D341Med (cell line): ENCODE results near the gene SNAPIN.
"Not testable (repeated sequence)": the region's sequence is repeated elsewhere in the genome, so short reads cannot be mapped to it uniquely, and the experiment has no call there.

Experiments used
- DNase-seq: peaks from one replicate; pipeline ENCODE4 v3.0.0; 2012; ENCODE audit warnings: low spot score

The SNAPIN gene

GRCh38 chr1:153626904-153627714 lies 31.4 kb upstream of the SNAPIN start, which contains the start of gene S100A13:
Gene S100A13, minus strand, starts transcription at chr1:153627505. Its CDS starts 1,033 bp downstream, at chr1:153626472.
- DNase-seq = peak; percentile 41

GRCh38 chr1:153627715-153628626 lies 30.5 kb upstream of the SNAPIN start, which contains the start of gene S100A1:
Gene S100A1, plus strand, starts transcription at chr1:153628434. Its CDS starts 2,088 bp downstream, at chr1:153630522.
- peak; percentile 30 for DNase-seq

GRCh38 chr1:153628638-153629342 lies 29.7 kb upstream of the SNAPIN start:
- DNase-seq = no peak

- no peak for DNase-seq
Observed at GRCh38 chr1:153629343-153629665, 29.2 kb upstream of the SNAPIN start.

GRCh38 chr1:153629971-153630370 lies 28.5 kb upstream of the SNAPIN start:
- peak; percentile 30 for DNase-seq

- no peak for DNase-seq
Observed at GRCh38 chr1:153630384-153630783, 28.1 kb upstream of the SNAPIN start.

- DNase-seq = no peak
Observed at GRCh38 chr1:153631047-153632022, 27.2 kb upstream of the SNAPIN start.

- DNase-seq = no peak
Observed at GRCh38 chr1:153633161-153633753, 25.2 kb upstream of the SNAPIN start.

GRCh38 chr1:153633754-153634665 lies 24.5 kb upstream of the SNAPIN start, which contains the start of gene CHTOP:
Gene CHTOP, plus strand, starts transcription at chr1:153634066. Its CDS starts 2,523 bp downstream, at chr1:153636589.
- peak; percentile 98 for DNase-seq

GRCh38 chr1:153635872-153636271 lies 22.6 kb upstream of the SNAPIN start:
- DNase-seq = no peak

- no peak for DNase-seq
Observed at GRCh38 chr1:153636312-153636711, 22.2 kb upstream of the SNAPIN start.

- no peak for DNase-seq
Observed at GRCh38 chr1:153638261-153638660, 20.2 kb upstream of the SNAPIN start.

- DNase-seq = no peak
Observed at GRCh38 chr1:153639280-153639679, 19.2 kb upstream of the SNAPIN start.

GRCh38 chr1:153640213-153640612 lies 18.3 kb upstream of the SNAPIN start:
- DNase-seq = not testable (repeated sequence)

- no peak for DNase-seq
Observed at GRCh38 chr1:153640861-153641260, 17.6 kb upstream of the SNAPIN start.

- no peak for DNase-seq
Observed at GRCh38 chr1:153642161-153642560, 16.3 kb upstream of the SNAPIN start.

- DNase-seq = no peak
Observed at GRCh38 chr1:153643100-153643499, 15.4 kb upstream of the SNAPIN start.

GRCh38 chr1:153643816-153644215 lies 14.7 kb upstream of the SNAPIN start:
- DNase-seq = no peak

- no peak for DNase-seq
Observed at GRCh38 chr1:153646672-153647345, 11.7 kb upstream of the SNAPIN start.
